Measurements from ENCODE around the gene NAALADL2. TPM values are rescaled to one million over a fixed set of nuclear protein-coding genes. Genes with fewer than 3 reads are reported as not detected.

Gene NAALADL2
- total RNA-seq, 1 donor from 2014 or later = 2.9 TPM

GRCh38 chr3:175433026-175433674, 574.0 kb downstream of the NAALADL2 start:
- DNase-seq (ENCODE audit: low read depth) = no peak
- no peaks in the 10 kb centered on the region for H3K36me3 ChIP-seq (ENCODE audit: control insufficient read depth, insufficient read depth, low read length)
- no peak for TF ChIP-seq CTCF (IDR thresholded peaks at IDR 0.05; ENCODE audit: insufficient read depth, low read length, poor library complexity, severe bottlenecking)
- H3K27me3 ChIP-seq (ENCODE audit: control insufficient read depth, insufficient read depth, low read length) = no peaks in the 10 kb centered on the region
- no peak overlapping the region for H3K4me3 ChIP-seq (ENCODE audit: low read depth, low read length)

DNA sequence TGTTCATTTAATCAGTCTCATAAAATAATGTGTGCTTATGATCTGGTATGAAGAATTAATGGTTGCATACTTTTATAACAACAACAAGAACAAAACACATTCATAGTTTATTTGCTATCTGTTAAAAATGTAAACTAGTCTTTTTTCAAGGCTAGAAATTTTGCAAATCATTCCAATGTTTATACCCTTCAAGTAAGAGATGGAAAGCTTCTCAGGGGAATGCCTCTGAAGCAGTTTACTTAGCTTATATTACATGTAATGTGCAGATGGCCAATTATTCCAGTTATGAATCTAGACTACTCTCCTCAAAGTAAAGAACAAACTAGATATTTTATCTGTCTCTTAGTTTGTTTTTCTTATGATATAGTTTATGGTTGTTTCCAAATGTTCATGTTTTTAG, 575.4 kb downstream of the NAALADL2 start:
- Histone ChIP-seq H3K4me3 (ENCODE audit: low read depth, low read length) (no peak overlapping the region), H3K36me3 (ENCODE audit: control insufficient read depth, insufficient read depth, low read length) (no peaks in the 10 kb centered on the region), H3K27me3 (ENCODE audit: control insufficient read depth, insufficient read depth, low read length) (no peaks in the 10 kb centered on the region)
- no peak for DNase-seq (ENCODE audit: low read depth)
- no peak for TF ChIP-seq CTCF (IDR thresholded peaks at IDR 0.05; ENCODE audit: insufficient read depth, low read length, poor library complexity, severe bottlenecking)

DNA sequence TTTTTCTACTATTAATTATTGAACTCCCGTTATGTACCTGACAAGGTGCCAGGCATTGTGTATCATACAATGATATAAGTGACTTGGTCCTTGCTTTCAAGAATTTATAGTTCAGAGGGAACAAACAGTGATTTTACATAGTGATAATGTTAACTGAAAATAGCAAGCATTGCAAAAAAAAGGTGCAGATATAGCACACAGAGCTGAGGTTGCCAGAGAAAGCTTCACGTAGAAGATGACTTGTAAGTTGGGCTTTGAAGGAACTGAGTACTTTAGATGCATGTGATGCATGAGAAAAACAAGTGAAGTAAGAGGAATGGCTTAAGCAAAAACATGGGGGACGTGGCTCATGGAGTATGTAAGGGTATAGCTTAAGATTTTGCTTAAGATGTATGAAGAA, 584.5 kb downstream of the NAALADL2 start:
- no peak for DNase-seq (ENCODE audit: low read depth)
- no peaks in the 10 kb centered on the region for H3K27me3 ChIP-seq (ENCODE audit: control insufficient read depth, insufficient read depth, low read length)
- no peak for TF ChIP-seq CTCF (IDR thresholded peaks at IDR 0.05; ENCODE audit: insufficient read depth, low read length, poor library complexity, severe bottlenecking)
- H3K4me3 ChIP-seq (ENCODE audit: low read depth, low read length) = no peak overlapping the region
- no peaks in the 10 kb centered on the region for H3K36me3 ChIP-seq (ENCODE audit: control insufficient read depth, insufficient read depth, low read length)

DNA sequence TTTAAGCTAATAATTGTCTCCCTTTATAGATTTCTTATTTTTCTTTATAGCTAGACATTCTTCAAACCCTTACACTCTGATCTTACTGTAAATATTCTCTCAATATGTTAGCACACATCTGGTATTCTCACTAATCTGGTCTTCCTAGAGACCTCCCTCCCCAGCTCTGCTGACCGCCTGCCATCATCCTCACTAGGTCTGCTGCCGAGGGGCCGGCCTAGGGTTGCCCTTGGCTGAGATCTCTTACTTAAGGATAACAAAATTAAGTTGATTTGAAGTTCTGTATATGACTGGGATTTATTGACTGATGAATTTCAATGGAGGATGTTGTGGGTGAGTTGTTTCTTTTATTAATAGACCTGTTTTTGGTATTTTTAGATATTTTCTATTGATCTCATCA, 586.6 kb downstream of the NAALADL2 start:
- no peak for TF ChIP-seq CTCF (IDR thresholded peaks at IDR 0.05; ENCODE audit: insufficient read depth, low read length, poor library complexity, severe bottlenecking)
- Histone ChIP-seq H3K27me3 (ENCODE audit: control insufficient read depth, insufficient read depth, low read length) (no peaks in the 10 kb centered on the region), H3K36me3 (ENCODE audit: control insufficient read depth, insufficient read depth, low read length) (no peaks in the 10 kb centered on the region)

DNA sequence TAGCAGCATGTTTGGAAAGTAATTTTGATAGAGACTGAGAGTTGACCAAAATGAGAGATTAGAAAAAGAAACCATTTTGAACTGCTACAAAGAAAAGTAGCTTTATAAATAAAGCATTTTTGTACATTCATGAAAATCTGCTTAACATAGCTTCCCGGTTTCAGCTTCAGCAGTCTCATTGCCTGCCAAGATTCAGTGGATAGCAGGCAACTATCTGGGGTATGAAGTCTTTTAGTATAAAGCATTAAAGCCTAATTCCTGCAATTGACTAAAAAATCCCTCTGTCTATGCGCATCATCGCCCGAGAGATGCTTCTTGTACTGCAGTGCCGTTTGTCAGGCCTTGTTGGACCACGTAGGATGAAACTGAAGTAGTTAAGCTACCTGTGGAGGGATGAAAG, 588.4 kb downstream of the NAALADL2 start:
- no peak for TF ChIP-seq CTCF (IDR thresholded peaks at IDR 0.05; ENCODE audit: insufficient read depth, low read length, poor library complexity, severe bottlenecking)
- H3K4me3 ChIP-seq (ENCODE audit: low read depth, low read length) = no peak overlapping the region
- no peaks in the 10 kb centered on the region for H3K36me3 ChIP-seq (ENCODE audit: control insufficient read depth, insufficient read depth, low read length)
- H3K27me3 ChIP-seq (ENCODE audit: control insufficient read depth, insufficient read depth, low read length) = no peaks in the 10 kb centered on the region
- no peak for DNase-seq (ENCODE audit: low read depth)

More for the DNA sequence above, 586.6 kb downstream of the NAALADL2 start:
- DNase-seq (ENCODE audit: low read depth) = no peak
- no peak overlapping the region for H3K4me3 ChIP-seq (ENCODE audit: low read depth, low read length)

GRCh38 chr3:175453361-175453760, 594.2 kb downstream of the NAALADL2 start:
- no peak overlapping the region for H3K4me3 ChIP-seq (ENCODE audit: low read depth, low read length)
- H3K36me3 ChIP-seq (ENCODE audit: control insufficient read depth, insufficient read depth, low read length) = no peaks in the 10 kb centered on the region
- no peaks in the 10 kb centered on the region for H3K27me3 ChIP-seq (ENCODE audit: control insufficient read depth, insufficient read depth, low read length)
- no peak for DNase-seq (ENCODE audit: low read depth)
- no peak for TF ChIP-seq CTCF (IDR thresholded peaks at IDR 0.05; ENCODE audit: insufficient read depth, low read length, poor library complexity, severe bottlenecking)

All from kidney epithelial cell (primary cell).